ENCODE data around the gene AIP.

DNA sequence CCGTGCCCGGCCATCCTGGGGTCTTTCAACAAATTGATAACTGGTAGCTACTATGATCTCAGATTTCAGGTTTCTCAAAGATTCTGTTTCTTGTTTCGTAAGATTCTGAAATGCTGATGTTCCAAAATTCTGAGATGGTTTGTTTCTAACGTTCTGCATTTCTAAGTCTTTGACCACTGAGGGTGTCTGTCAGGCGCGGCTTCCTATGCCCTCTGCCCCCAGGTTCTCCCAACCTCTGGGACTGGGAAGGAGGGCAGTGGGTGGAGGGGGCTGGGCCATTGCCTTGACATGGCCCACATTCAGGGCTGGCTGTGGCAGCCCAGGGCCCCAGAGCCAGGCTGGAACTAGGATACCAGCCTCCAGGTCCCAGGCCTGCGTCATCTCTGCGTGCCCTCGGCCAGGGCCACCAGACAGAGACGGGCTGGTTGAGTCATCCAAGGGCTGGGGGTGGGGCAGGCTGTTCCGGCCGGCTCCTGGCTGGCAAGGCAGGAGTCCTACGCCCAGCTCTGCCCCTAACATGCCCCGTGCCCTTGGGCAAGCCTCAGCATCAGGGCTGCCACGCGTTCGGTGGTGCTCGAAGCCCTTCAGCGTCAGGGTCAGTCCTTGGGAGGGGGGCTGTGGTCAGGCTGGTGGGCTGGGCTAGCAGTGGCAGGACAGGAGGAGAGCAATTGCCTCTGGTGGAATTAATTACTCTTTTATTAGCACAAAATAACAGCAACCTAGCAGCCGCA is 19.0 kb upstream of the AIP start:
- TF ChIP-seq, protein P1, sequence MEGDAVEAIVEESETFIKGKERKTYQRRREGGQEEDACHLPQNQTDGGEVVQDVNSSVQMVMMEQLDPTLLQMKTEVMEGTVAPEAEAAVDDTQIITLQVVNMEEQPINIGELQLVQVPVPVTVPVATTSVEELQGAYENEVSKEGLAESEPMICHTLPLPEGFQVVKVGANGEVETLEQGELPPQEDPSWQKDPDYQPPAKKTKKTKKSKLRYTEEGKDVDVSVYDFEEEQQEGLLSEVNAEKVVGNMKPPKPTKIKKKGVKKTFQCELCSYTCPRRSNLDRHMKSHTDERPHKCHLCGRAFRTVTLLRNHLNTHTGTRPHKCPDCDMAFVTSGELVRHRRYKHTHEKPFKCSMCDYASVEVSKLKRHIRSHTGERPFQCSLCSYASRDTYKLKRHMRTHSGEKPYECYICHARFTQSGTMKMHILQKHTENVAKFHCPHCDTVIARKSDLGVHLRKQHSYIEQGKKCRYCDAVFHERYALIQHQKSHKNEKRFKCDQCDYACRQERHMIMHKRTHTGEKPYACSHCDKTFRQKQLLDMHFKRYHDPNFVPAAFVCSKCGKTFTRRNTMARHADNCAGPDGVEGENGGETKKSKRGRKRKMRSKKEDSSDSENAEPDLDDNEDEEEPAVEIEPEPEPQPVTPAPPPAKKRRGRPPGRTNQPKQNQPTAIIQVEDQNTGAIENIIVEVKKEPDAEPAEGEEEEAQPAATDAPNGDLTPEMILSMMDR (conservative IDR thresholded peaks at IDR 0.05; ENCODE audit: low read depth, low read length), result no peak
- TF ChIP-seq EZH2 (IDR thresholded peaks at IDR 0.05; ENCODE audit: low read length, unreplicated experiment), result no peak
